Adrenal gland (tissue), 12 donors: Measurements from ENCODE around the gene NRXN3. TPM values are rescaled to one million over a fixed set of nuclear protein-coding genes. Genes with fewer than 3 reads are reported as not detected.

ENCODE experiments used
- DNase-seq, 7 donors: peaks; one replicate each; pipeline ENCODE4 v3.0.0-alpha.2; 2019 to 2020
- H3K27ac ChIP-seq, 5 donors: fragments of 200-600 bp; sonication (generic) in 4 of 5; 1 replicate in 3 of 5; 2 replicates in 2 of 5; pipeline versions ENCODE4 v1.5.1 to v1.8.0; 2016 to 2020; ENCODE audit warnings: mild to moderate bottlenecking in 1 of 5
- H3K27me3 ChIP-seq: fragments of 200-600 bp; 2 replicates; pipeline ENCODE4 v1.8.0; 2021
- H3K36me3 ChIP-seq, 2 donors: fragments of 200-600 bp; replicated peaks in 1 of 2; 1 replicate in 1 of 2; 2 replicates in 1 of 2; pipeline versions ENCODE4 v1.5.1 to v1.8.0; 2018 to 2022
- H3K4me1 ChIP-seq, 2 donors: fragments of 200-600 bp; replicated peaks in 1 of 2; 1 replicate in 1 of 2; 2 replicates in 1 of 2; pipeline versions ENCODE4 v1.5.1 to v1.8.0; 2018 to 2021
- H3K4me3 ChIP-seq, 4 donors: fragments of 200-600 bp; sonication (generic) in 3 of 4; one replicate each; pipeline ENCODE4 v1.5.1; 2016 to 2018
- H3K9me3 ChIP-seq, 3 donors: fragments of 200-600 bp; sonication (generic) in 1 of 3; replicated peaks in 1 of 3; 1 replicate in 2 of 3; 2 replicates in 1 of 3; pipeline versions ENCODE4 v1.5.1 to v1.8.0; 2016 to 2021
- POLR2A ChIP-seq, 2 donors: fragments of 450-650 bp; IDR thresholded peaks; one replicate each; pipeline ENCODE4 v1.6.1; 2017; ENCODE audit warnings: antibody characterized with exemption in 2 of 2, mild to moderate bottlenecking in 2 of 2, moderate library complexity in 1 of 2
- WGBS, 4 donors: extraction: QIAGEN DNeasy Blood & Tissue Kit in 2 of 4; methylation state at CpG; one replicate each; pipeline versions ENCODE4 v1.1.5 to v1.1.7; 2013 to 2017; 5-methylcytosine and 5-hydroxymethylcytosine counted together
- intact Hi-C, 2 donors: fragments of 100-400 bp; cut with DNase I; formaldehyde crosslinking; loops; one replicate each; pipeline versions ENCODE4 v1.14.1 to v1.15.0; 2022 to 2023
- polyA plus RNA-seq, 3 donors: library from polyadenylated mRNA; stranded (reverse); fragments of 200-250 nt in 2 of 3; fragments of 350-450 nt in 1 of 3; fragmentation: Illumina TruSeq in 1 of 3; extraction: RNeasy Lipid Tissue Mini Kit (QIAGEN cat#74804) in 1 of 3; gene quantifications; one replicate each; pipeline ENCODE4 v1.2.3, GENCODE V29; 2013 to 2014
- total RNA-seq, 9 donors: library from RNA; depleted of rRNA in 4 of 9; stranded (reverse); fragments of >200 nt in 4 of 9; fragments of 120-200 nt in 1 of 9; fragmentation: NEBNext Ultra II Directional in 1 of 9; extraction: Animal tissue kit (Norgen Biotek cat#: 25700) in 1 of 9; gene quantifications; one replicate each; pipeline versions ENCODE4 v1.1.0 to v1.2.4, GENCODE V29; 2013 to 2023
- TF ChIP-seq, protein P1 (sequence below), 6 experiments: fragments of 450-650 bp in 4 of 6; fragments of 200-600 bp in 2 of 6; sonication (generic) in 1 of 6; IDR thresholded peaks; 1 replicate in 5 of 6; 2 replicates in 1 of 6; pipeline versions ENCODE4 v1.5.1 to v1.8.0; 2016 to 2021; ENCODE audit warnings: antibody characterized with exemption in 6 of 6, mild to moderate bottlenecking in 2 of 6, moderate library complexity in 1 of 6
- donor health status: healthy with polysubstance abuse.
- donor health status: Bipolar disorder and iron deficiency.
- donor health status: DM: yes; HTN: yes; CAD: no.
- donor health status: DM: no; HTN: no; CAD: no.
- donor health status: DM: no; HTN: no; CAD: no.
- donor health status: DM: yes; HTN: yes; CAD: no.

NRXN3 gene
- total and polyA plus RNA-seq, 12 donors = 0.09 to 8.5 (median 1.6) TPM

DNA sequence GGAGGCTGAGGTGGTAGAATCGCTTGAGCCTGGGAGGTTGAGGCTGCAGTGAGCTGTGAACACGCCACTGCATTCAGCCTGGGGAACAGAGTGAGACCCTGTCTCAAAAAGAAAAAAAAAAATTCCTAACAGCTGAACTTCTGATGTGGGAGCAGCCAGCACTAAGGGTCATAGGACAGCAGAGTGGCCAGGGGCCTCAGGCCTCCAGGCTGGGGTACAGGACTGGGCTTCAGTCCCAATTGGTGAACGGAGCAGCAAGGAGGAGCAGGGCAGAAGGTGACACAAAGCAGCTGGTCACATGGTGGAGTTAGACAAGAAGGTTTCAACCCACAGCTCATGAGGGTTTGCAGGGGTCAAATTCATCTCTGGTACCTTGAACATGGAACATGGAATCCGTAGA, 40.8 kb upstream of the NRXN3 start:
- H3K36me3 ChIP-seq = no peaks in the 10 kb centered on the region
- H3K27ac ChIP-seq = no peak overlapping the region
- intact Hi-C loops = no loop called here
- no peaks in the 10 kb centered on the region for H3K9me3 ChIP-seq
- H3K4me3 ChIP-seq = no peak overlapping the region
- WGBS, 4 donors = 63 to 91% (median 85%) methylated on average over 4 of the region's 4 CpGs
- no peaks in the 10 kb centered on the region for H3K27me3 ChIP-seq
- no peaks in the 10 kb centered on the region for H3K4me1 ChIP-seq
- TF ChIP-seq, protein P1, sequence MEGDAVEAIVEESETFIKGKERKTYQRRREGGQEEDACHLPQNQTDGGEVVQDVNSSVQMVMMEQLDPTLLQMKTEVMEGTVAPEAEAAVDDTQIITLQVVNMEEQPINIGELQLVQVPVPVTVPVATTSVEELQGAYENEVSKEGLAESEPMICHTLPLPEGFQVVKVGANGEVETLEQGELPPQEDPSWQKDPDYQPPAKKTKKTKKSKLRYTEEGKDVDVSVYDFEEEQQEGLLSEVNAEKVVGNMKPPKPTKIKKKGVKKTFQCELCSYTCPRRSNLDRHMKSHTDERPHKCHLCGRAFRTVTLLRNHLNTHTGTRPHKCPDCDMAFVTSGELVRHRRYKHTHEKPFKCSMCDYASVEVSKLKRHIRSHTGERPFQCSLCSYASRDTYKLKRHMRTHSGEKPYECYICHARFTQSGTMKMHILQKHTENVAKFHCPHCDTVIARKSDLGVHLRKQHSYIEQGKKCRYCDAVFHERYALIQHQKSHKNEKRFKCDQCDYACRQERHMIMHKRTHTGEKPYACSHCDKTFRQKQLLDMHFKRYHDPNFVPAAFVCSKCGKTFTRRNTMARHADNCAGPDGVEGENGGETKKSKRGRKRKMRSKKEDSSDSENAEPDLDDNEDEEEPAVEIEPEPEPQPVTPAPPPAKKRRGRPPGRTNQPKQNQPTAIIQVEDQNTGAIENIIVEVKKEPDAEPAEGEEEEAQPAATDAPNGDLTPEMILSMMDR (IDR thresholded peaks at IDR 0.05) = no peak
- no peak for TF ChIP-seq POLR2A (IDR thresholded peaks at IDR 0.05)
- no peak for DNase-seq

GRCh38 chr14:78130356-78130755, 39.8 kb upstream of the NRXN3 start:
- intact Hi-C loops = no loop called here
- Histone ChIP-seq H3K9me3 (no peaks in the 10 kb centered on the region), H3K4me3 (no peak overlapping the region), H3K4me1 (no peaks in the 10 kb centered on the region), H3K27me3 (no peaks in the 10 kb centered on the region), H3K27ac (no peak overlapping the region), H3K36me3 (no peaks in the 10 kb centered on the region)
- no peak for TF ChIP-seq POLR2A (IDR thresholded peaks at IDR 0.05)
- TF ChIP-seq, protein P1 (IDR thresholded peaks at IDR 0.05) = no peak
- no peak for DNase-seq
- 65 to 94% (median 81%) methylated on average over 1 of the region's 1 CpG for WGBS, 4 donors

- Histone ChIP-seq H3K27ac (no peak overlapping the region), H3K27me3 (no peaks in the 10 kb centered on the region)
Observed at GRCh38 chr14:78131201-78131600, 39.0 kb upstream of the NRXN3 start.

GRCh38 chr14:78131616-78132015, 38.6 kb upstream of the NRXN3 start:
- WGBS, 4 donors = 72 to 83% (median 78%) methylated on average over 5 of the region's 5 CpGs
- Histone ChIP-seq H3K27ac (no peak overlapping the region), H3K4me1 (no peaks in the 10 kb centered on the region), H3K4me3 (no peak overlapping the region), H3K9me3 (no peaks in the 10 kb centered on the region), H3K27me3 (no peaks in the 10 kb centered on the region), H3K36me3 (no peaks in the 10 kb centered on the region)
- TF ChIP-seq, protein P1 (IDR thresholded peaks at IDR 0.05) = no peak
- TF ChIP-seq POLR2A (IDR thresholded peaks at IDR 0.05) = no peak
- intact Hi-C loops = no loop called here
- no peak for DNase-seq

More at GRCh38 chr14:78131201-78131600, 39.0 kb upstream of the NRXN3 start:
- 67 to 76% (median 69%) methylated on average over 4 of the region's 4 CpGs for WGBS, 4 donors
- H3K9me3 ChIP-seq = no peaks in the 10 kb centered on the region
- no peak for DNase-seq
- intact Hi-C loops = no loop called here
- TF ChIP-seq POLR2A (IDR thresholded peaks at IDR 0.05) = no peak
- TF ChIP-seq, protein P1 (IDR thresholded peaks at IDR 0.05) = no peak
- H3K36me3 ChIP-seq = no peaks in the 10 kb centered on the region
- no peak overlapping the region for H3K4me3 ChIP-seq
- no peaks in the 10 kb centered on the region for H3K4me1 ChIP-seq
